ENCODE data around the gene STEAP3.

- TF ChIP-seq CTCF (IDR thresholded peaks at IDR 0.05; ENCODE audit: low read length) (no peak), EZH2 (optimal IDR thresholded peaks at IDR 0.05; ENCODE audit: low read depth, low read length) (no peak), EZH2phosphoT487 (IDR thresholded peaks at IDR 0.05; ENCODE audit: low read length) (no peak)
Measured at GRCh38 chr2:119219873-119220272, 3.8 kb upstream of the STEAP3 start.
